HFFc6 (cell line): Measurements from ENCODE around the gene PHLDB2. TPM values are rescaled to one million over a fixed set of nuclear protein-coding genes. Genes with fewer than 3 reads are reported as not detected.
A peak's percentile ranks its signal among the peaks of the same experiment; 100 is the strongest.

Source experiments
- DNase-seq: peaks from one replicate; pipeline ENCODE4 v3.0.0-alpha.2; 2018
- H3K27ac Mint-ChIP-seq: 2 replicates; pipeline ENCODE4 v1.8.0; 2020; ENCODE audit warnings: mild to moderate bottlenecking, mixed read lengths
- H3K27me3 Mint-ChIP-seq: 2 replicates; pipeline ENCODE4 v1.8.0; 2021; ENCODE audit warnings: mild to moderate bottlenecking, moderate library complexity, mixed read lengths; ENCODE audit not compliant: insufficient read depth
- H3K36me3 Mint-ChIP-seq: 2 replicates; pipeline ENCODE4 v1.8.0; 2021; ENCODE audit warnings: low read depth, mixed read lengths
- H3K4me1 Mint-ChIP-seq: 2 replicates; pipeline ENCODE4 v1.8.0; 2020; ENCODE audit warnings: low read depth, mixed read lengths
- H3K4me3 Mint-ChIP-seq: 2 replicates; pipeline ENCODE4 v1.8.0; 2020; ENCODE audit warnings: mild to moderate bottlenecking, moderate library complexity, mixed read lengths
- H3K9me3 Mint-ChIP-seq: 2 replicates; pipeline ENCODE4 v1.8.0; 2020; ENCODE audit warnings: mild to moderate bottlenecking, mixed read lengths
- CTCF ChIP-seq: fragments of 200-600 bp; sonication (generic); IDR thresholded peaks from 2 replicates; pipeline ENCODE4 v1.5.0; 2021; ENCODE audit warnings: antibody characterized with exemption, mild to moderate bottlenecking
- total RNA-seq, 6 experiments: library from RNA; stranded (reverse); fragmentation: NEBNext Ultra II Directional; extraction: Animal tissue kit (Norgen Biotek cat#: 25700); gene quantifications; 2 replicates in 1 of 6; 3 replicates in 5 of 6; pipeline ENCODE4 v1.2.3, GENCODE V29; 2021

PHLDB2 gene
- total RNA-seq, 6 experiments from 2014 or later, result 35.4 to 55.9 (median 37.6) TPM

- no peaks in the 10 kb centered on the region for H3K27me3 Mint-ChIP-seq
- DNase-seq, result no peak
- H3K9me3 Mint-ChIP-seq, result no peaks in the 10 kb centered on the region
- H3K4me1 Mint-ChIP-seq, result peaks cover 78% of the 10 kb centered on the region
- TF ChIP-seq CTCF, result no peak
- H3K27ac Mint-ChIP-seq, result no peak overlapping the region
- peaks cover 48% of the 10 kb centered on the region for H3K36me3 Mint-ChIP-seq
- H3K4me3 Mint-ChIP-seq, result no peak overlapping the region
These were observed 54.2 kb downstream of the PHLDB2 start for GRCh38 chr3:111913163-111913763.

GRCh38 chr3:111915905-111916304, 56.8 kb downstream of the PHLDB2 start:
- H3K4me3 Mint-ChIP-seq, result peak overlapping the region; percentile 20; the same call in 1 of the 2 replicates
- H3K9me3 Mint-ChIP-seq, result no peaks in the 10 kb centered on the region
- TF ChIP-seq CTCF, result no peak
- peak overlapping the region; percentile 65 for H3K27ac Mint-ChIP-seq
- H3K36me3 Mint-ChIP-seq, result peaks cover 61% of the 10 kb centered on the region
- H3K4me1 Mint-ChIP-seq, result peaks cover 61% of the 10 kb centered on the region
- peak; percentile 28 for DNase-seq
- no peaks in the 10 kb centered on the region for H3K27me3 Mint-ChIP-seq

- DNase-seq, result peak; percentile 46
- Mint-ChIP-seq H3K36me3 (peaks cover 70% of the 10 kb centered on the region), H3K9me3 (no peaks in the 10 kb centered on the region), H3K27ac (peak overlapping the region; percentile 69), H3K4me1 (peaks cover 54% of the 10 kb centered on the region), H3K27me3 (no peaks in the 10 kb centered on the region), H3K4me3 (no peak overlapping the region)
- TF ChIP-seq CTCF, result no peak
These were observed 58.2 kb downstream of the PHLDB2 start for GRCh38 chr3:111917300-111917699.

GRCh38 chr3:111919370-111920065, 60.5 kb downstream of the PHLDB2 start:
- no peak for TF ChIP-seq CTCF
- Mint-ChIP-seq H3K9me3 (no peaks in the 10 kb centered on the region), H3K4me3 (no peak overlapping the region), H3K27me3 (no peaks in the 10 kb centered on the region), H3K36me3 (peaks cover 75% of the 10 kb centered on the region), H3K4me1 (peaks cover 69% of the 10 kb centered on the region), H3K27ac (no peak overlapping the region)
- DNase-seq, result no peak

- peaks cover 2% of the 10 kb centered on the region; the same call in 1 of the 2 replicates for H3K27me3 Mint-ChIP-seq
- H3K9me3 Mint-ChIP-seq, result no peaks in the 10 kb centered on the region
- H3K27ac Mint-ChIP-seq, result no peak overlapping the region
- no peak for DNase-seq
- H3K36me3 Mint-ChIP-seq, result peaks cover 69% of the 10 kb centered on the region
- H3K4me1 Mint-ChIP-seq, result peaks cover 61% of the 10 kb centered on the region
- no peak for TF ChIP-seq CTCF
- H3K4me3 Mint-ChIP-seq, result no peak overlapping the region
These were observed 62.1 kb downstream of the PHLDB2 start for GRCh38 chr3:111921181-111921580.
